ENCODE results near the gene MISP. TPM values are rescaled to one million over a fixed set of nuclear protein-coding genes. Genes with fewer than 3 reads are reported as not detected.

Gene MISP
- total and polyA plus RNA-seq, 9 of the 15 experiments (the other 6 are each of a cell fraction or from before 2014, with no cell fraction given), result 0.04 to 0.29 (median 0.05) TPM; not detected in 5

DNA sequence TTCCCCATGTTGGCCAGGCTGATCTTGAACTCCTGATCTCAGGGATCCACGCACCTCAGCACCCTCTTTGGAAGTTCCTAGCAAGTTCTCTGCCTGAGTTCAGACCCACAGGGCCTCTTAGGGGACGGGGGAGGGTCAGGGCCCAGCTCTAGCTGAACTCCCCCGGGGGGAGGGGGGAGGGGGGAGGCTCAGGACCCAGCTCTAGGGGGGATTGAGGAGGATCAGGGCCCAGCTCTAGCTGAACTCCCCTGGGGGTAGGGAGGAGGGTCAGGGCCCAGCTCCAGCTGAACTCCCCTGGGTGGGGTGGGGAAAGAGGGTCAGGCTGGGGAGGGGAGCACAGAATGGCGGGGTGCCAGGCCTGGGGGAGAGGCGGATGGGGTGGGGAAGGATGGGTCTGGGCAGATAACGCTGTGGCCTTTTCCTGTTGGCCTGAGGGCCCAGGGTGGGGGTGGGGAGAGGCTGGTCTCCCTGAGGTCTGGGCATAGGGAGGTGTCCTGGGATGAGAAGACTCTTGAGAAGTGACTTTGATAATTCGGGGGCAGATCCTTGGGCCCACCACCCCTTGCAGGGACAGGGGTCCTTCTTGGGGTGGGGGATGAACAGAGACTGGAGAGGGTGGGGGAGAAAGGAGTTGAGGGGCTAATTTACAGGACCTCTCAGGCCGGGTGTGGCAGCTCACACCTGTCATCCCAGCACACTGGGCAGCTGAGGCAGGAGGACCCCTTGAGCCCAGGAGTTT is 40.8 kb downstream of the MISP start (continued):
- TF ChIP-seq MNT (conservative IDR thresholded peaks at IDR 0.05) (peak in 1 of 2 experiments; percentile 43; a peak in 1 of 4 replicates), POLR2AphosphoS2 (IDR thresholded peaks at IDR 0.05; ENCODE audit: low read length) (no peak), MIER1 (IDR thresholded peaks at IDR 0.05; ENCODE audit: low read depth) (no peak), ZC3H8 (IDR thresholded peaks at IDR 0.05) (no peak), E2F4 (CRISPR knock-in tag; IDR thresholded peaks at IDR 0.05; ENCODE audit: low read depth) (no peak), ETV1 (tag; conservative IDR thresholded peaks at IDR 0.05; ENCODE audit: low read depth) (peak; percentile 86), ZNF431 (CRISPR knock-in tag; IDR thresholded peaks at IDR 0.05) (no peak), DACH1 (IDR thresholded peaks at IDR 0.05; ENCODE audit: partially characterized antibody) (peak; percentile 65)
- TF ChIP-seq, protein P1, sequence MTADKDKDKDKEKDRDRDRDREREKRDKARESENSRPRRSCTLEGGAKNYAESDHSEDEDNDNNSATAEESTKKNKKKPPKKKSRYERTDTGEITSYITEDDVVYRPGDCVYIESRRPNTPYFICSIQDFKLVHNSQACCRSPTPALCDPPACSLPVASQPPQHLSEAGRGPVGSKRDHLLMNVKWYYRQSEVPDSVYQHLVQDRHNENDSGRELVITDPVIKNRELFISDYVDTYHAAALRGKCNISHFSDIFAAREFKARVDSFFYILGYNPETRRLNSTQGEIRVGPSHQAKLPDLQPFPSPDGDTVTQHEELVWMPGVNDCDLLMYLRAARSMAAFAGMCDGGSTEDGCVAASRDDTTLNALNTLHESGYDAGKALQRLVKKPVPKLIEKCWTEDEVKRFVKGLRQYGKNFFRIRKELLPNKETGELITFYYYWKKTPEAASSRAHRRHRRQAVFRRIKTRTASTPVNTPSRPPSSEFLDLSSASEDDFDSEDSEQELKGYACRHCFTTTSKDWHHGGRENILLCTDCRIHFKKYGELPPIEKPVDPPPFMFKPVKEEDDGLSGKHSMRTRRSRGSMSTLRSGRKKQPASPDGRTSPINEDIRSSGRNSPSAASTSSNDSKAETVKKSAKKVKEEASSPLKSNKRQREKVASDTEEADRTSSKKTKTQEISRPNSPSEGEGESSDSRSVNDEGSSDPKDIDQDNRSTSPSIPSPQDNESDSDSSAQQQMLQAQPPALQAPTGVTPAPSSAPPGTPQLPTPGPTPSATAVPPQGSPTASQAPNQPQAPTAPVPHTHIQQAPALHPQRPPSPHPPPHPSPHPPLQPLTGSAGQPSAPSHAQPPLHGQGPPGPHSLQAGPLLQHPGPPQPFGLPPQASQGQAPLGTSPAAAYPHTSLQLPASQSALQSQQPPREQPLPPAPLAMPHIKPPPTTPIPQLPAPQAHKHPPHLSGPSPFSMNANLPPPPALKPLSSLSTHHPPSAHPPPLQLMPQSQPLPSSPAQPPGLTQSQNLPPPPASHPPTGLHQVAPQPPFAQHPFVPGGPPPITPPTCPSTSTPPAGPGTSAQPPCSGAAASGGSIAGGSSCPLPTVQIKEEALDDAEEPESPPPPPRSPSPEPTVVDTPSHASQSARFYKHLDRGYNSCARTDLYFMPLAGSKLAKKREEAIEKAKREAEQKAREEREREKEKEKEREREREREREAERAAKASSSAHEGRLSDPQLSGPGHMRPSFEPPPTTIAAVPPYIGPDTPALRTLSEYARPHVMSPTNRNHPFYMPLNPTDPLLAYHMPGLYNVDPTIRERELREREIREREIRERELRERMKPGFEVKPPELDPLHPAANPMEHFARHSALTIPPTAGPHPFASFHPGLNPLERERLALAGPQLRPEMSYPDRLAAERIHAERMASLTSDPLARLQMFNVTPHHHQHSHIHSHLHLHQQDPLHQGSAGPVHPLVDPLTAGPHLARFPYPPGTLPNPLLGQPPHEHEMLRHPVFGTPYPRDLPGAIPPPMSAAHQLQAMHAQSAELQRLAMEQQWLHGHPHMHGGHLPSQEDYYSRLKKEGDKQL (CRISPR knock-in tag; IDR thresholded peaks at IDR 0.05; ENCODE audit: borderline replicate concordance), result no peak
- TF ChIP-seq, protein P2, sequence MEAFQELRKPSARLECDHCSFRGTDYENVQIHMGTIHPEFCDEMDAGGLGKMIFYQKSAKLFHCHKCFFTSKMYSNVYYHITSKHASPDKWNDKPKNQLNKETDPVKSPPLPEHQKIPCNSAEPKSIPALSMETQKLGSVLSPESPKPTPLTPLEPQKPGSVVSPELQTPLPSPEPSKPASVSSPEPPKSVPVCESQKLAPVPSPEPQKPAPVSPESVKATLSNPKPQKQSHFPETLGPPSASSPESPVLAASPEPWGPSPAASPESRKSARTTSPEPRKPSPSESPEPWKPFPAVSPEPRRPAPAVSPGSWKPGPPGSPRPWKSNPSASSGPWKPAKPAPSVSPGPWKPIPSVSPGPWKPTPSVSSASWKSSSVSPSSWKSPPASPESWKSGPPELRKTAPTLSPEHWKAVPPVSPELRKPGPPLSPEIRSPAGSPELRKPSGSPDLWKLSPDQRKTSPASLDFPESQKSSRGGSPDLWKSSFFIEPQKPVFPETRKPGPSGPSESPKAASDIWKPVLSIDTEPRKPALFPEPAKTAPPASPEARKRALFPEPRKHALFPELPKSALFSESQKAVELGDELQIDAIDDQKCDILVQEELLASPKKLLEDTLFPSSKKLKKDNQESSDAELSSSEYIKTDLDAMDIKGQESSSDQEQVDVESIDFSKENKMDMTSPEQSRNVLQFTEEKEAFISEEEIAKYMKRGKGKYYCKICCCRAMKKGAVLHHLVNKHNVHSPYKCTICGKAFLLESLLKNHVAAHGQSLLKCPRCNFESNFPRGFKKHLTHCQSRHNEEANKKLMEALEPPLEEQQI (IDR thresholded peaks at IDR 0.05), result no peak
- TF ChIP-seq, protein P3, sequence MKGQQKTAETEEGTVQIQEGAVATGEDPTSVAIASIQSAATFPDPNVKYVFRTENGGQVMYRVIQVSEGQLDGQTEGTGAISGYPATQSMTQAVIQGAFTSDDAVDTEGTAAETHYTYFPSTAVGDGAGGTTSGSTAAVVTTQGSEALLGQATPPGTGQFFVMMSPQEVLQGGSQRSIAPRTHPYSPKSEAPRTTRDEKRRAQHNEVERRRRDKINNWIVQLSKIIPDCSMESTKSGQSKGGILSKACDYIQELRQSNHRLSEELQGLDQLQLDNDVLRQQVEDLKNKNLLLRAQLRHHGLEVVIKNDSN (CRISPR knock-in tag; IDR thresholded peaks at IDR 0.05), result no peak
- TF ChIP-seq, protein P4, sequence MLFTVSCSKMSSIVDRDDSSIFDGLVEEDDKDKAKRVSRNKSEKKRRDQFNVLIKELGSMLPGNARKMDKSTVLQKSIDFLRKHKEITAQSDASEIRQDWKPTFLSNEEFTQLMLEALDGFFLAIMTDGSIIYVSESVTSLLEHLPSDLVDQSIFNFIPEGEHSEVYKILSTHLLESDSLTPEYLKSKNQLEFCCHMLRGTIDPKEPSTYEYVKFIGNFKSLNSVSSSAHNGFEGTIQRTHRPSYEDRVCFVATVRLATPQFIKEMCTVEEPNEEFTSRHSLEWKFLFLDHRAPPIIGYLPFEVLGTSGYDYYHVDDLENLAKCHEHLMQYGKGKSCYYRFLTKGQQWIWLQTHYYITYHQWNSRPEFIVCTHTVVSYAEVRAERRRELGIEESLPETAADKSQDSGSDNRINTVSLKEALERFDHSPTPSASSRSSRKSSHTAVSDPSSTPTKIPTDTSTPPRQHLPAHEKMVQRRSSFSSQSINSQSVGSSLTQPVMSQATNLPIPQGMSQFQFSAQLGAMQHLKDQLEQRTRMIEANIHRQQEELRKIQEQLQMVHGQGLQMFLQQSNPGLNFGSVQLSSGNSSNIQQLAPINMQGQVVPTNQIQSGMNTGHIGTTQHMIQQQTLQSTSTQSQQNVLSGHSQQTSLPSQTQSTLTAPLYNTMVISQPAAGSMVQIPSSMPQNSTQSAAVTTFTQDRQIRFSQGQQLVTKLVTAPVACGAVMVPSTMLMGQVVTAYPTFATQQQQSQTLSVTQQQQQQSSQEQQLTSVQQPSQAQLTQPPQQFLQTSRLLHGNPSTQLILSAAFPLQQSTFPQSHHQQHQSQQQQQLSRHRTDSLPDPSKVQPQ (CRISPR knock-in tag; IDR thresholded peaks at IDR 0.05; ENCODE audit: borderline replicate concordance), result no peak
